Activated T-cell treated with anti-CD3 and anti-CD28 coated beads, Interleukin-2, amount 50 U/mL, for 24 hours (primary cell): ENCODE data around the gene HCK.

ENCODE experiments used
- DNase-seq: peaks from one replicate; pipeline ENCODE4 v3.0.0-alpha.2; 2020
- H3K27ac Mint-ChIP-seq: 2 replicates; pipeline ENCODE4 v1.8.0; 2020; ENCODE audit warnings: mild to moderate bottlenecking, mixed read lengths
- H3K27me3 Mint-ChIP-seq: 2 replicates; pipeline ENCODE4 v1.8.0; 2020; ENCODE audit warnings: mixed read lengths
- H3K36me3 Mint-ChIP-seq: 2 replicates; pipeline ENCODE4 v1.8.0; 2020; ENCODE audit warnings: low read depth, mixed read lengths
- H3K4me1 Mint-ChIP-seq: 2 replicates; pipeline ENCODE4 v1.8.0; 2020; ENCODE audit warnings: low read depth, mixed read lengths
- H3K4me3 Mint-ChIP-seq: 2 replicates; pipeline ENCODE4 v1.8.0; 2020; ENCODE audit warnings: mild to moderate bottlenecking, moderate library complexity, mixed read lengths
- H3K9me3 Mint-ChIP-seq: 2 replicates; pipeline ENCODE4 v1.8.0; 2020; ENCODE audit warnings: mixed read lengths

Gene HCK

DNA sequence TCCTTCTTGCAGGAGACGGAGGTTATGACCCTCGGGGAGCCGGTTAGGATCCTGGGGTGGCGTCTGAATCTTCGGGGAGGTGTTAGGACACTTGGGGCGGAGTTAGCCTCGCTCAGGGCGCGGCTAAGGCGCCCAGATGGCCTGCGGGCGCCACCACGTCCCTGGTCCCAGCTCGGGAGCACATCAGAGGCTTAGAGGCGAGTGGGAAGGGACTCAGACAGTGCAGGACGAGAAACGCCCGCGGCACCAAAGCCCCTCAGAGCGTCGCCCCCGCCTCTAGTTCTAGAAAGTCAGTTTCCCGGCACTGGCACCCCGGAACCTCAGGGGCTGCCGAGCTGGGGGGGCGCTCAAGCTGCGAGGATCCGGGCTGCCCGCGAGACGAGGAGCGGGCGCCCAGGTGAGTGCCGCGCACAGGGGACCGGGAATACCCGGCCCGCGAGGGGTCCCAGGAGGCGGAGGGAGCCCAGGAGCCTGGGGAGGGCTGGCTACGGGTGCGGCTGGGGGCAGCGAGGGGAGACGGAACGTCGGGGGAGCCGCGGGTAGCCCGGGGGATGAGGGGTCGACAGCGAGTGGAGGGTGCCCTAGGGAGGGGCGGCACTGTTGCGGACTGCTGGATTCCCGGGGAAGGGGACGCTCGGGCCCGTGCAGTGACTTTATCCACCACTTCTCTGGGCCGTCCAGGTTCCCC lies at the start of gene HCK:
TSS of gene HCK (plus strand) at position 153 of the 688 bp plus-strand sequence.
- Mint-ChIP-seq H3K9me3 (no peaks in the 10 kb centered on the region), H3K4me1 (peaks cover 15% of the 10 kb centered on the region)

GRCh38 chr20:32003325-32003724 lies 48.7 kb upstream of the HCK start:
- H3K4me1 Mint-ChIP-seq, result no peaks in the 10 kb centered on the region
- no peaks in the 10 kb centered on the region for H3K36me3 Mint-ChIP-seq
- no peaks in the 10 kb centered on the region for H3K9me3 Mint-ChIP-seq
- peaks cover 8% of the 10 kb centered on the region for H3K27me3 Mint-ChIP-seq
- no peak for DNase-seq
- H3K4me3 Mint-ChIP-seq, result no peak overlapping the region
- no peak overlapping the region for H3K27ac Mint-ChIP-seq

More for the DNA sequence above, at the start of gene HCK:
- Mint-ChIP-seq H3K36me3 (no peaks in the 10 kb centered on the region), H3K27ac (no peak within 1 kb of the TSS), H3K27me3 (peaks cover 83% of the 10 kb centered on the region), H3K4me3 (peak within 1 kb of the TSS; percentile 68)
- peak; percentile 40 for DNase-seq

DNA sequence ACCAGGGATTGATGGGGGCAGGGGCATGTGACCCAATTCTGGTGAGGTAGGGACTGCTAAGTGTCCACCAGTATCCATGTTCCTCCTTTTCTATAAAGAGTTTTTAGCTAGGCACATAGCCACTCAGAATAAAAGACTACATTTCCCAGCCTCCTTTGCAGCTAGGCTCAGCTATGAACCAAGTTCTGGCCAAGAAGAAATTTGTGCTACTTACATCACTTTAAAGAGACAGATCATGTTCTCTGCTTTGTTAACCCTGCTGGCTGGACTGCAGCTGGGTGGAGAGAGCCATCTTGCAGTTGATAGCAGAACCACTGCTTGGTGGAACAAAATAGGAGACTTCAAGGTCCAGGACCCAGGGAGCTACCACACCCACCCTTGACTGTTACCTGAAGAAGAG lies 47.1 kb upstream of the HCK start:
- Mint-ChIP-seq H3K27ac (no peak overlapping the region), H3K36me3 (no peaks in the 10 kb centered on the region), H3K9me3 (no peaks in the 10 kb centered on the region), H3K4me3 (no peak overlapping the region), H3K4me1 (no peaks in the 10 kb centered on the region), H3K27me3 (peaks cover 11% of the 10 kb centered on the region)
- DNase-seq, result no peak

- no peaks in the 10 kb centered on the region for H3K36me3 Mint-ChIP-seq
- no peaks in the 10 kb centered on the region for H3K4me1 Mint-ChIP-seq
- H3K4me3 Mint-ChIP-seq, result no peak overlapping the region
These were observed 46.0 kb upstream of the HCK start for GRCh38 chr20:32006053-32006452.

GRCh38 chr20:32006841-32007786 lies 44.9 kb upstream of the HCK start:
- peaks cover 18% of the 10 kb centered on the region for H3K27me3 Mint-ChIP-seq
- H3K36me3 Mint-ChIP-seq, result no peaks in the 10 kb centered on the region
- no peaks in the 10 kb centered on the region for H3K9me3 Mint-ChIP-seq
- no peak for DNase-seq
- no peak overlapping the region for H3K4me3 Mint-ChIP-seq
- no peak overlapping the region for H3K27ac Mint-ChIP-seq
- H3K4me1 Mint-ChIP-seq, result no peaks in the 10 kb centered on the region

More at GRCh38 chr20:32006053-32006452, 46.0 kb upstream of the HCK start:
- Mint-ChIP-seq H3K27ac (no peak overlapping the region), H3K27me3 (peaks cover 11% of the 10 kb centered on the region), H3K9me3 (no peaks in the 10 kb centered on the region)
- DNase-seq, result no peak

GRCh38 chr20:32007787-32008616 lies 44.0 kb upstream of the HCK start:
- Mint-ChIP-seq H3K27me3 (peaks cover 18% of the 10 kb centered on the region), H3K4me3 (no peak overlapping the region), H3K36me3 (no peaks in the 10 kb centered on the region), H3K9me3 (no peaks in the 10 kb centered on the region), H3K4me1 (no peaks in the 10 kb centered on the region), H3K27ac (no peak overlapping the region)
- DNase-seq, result no peak

GRCh38 chr20:32009564-32009963 lies 42.5 kb upstream of the HCK start:
- H3K27me3 Mint-ChIP-seq, result peaks cover 22% of the 10 kb centered on the region
- H3K9me3 Mint-ChIP-seq, result no peaks in the 10 kb centered on the region
- no peak overlapping the region for H3K4me3 Mint-ChIP-seq
- H3K4me1 Mint-ChIP-seq, result no peaks in the 10 kb centered on the region
- no peaks in the 10 kb centered on the region for H3K36me3 Mint-ChIP-seq
- no peak overlapping the region for H3K27ac Mint-ChIP-seq
- DNase-seq, result no peak

DNA sequence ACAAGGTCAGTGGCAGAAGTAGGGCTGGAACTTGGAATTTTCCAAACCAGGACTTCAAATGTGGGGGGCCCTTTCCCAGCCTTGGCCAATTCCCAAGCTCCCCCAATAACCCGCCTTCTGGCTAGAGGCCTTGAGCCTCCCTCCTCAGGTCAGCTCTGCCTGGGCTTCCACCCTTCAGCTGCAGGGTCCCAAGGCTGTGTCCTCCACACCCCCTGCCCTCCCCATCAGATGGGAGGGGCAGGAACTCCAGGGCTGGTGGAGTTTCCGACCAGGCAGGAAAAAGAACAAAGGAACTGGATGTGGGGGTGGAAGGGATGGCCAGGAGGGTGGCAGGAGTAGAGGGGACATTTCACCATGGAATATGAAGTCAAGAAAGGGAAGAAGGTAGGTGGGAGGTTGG lies 41.9 kb upstream of the HCK start, which contains the start of gene CCM2L:
TSS of gene CCM2L (plus strand) at position 338 of the 400 bp plus-strand sequence. CDS start at position 355, 17 bp downstream.
- Mint-ChIP-seq H3K4me3 (no peak within 1 kb of the TSS), H3K4me1 (no peaks in the 10 kb centered on the region), H3K9me3 (no peaks in the 10 kb centered on the region), H3K27ac (no peak within 1 kb of the TSS), H3K36me3 (no peaks in the 10 kb centered on the region), H3K27me3 (peaks cover 27% of the 10 kb centered on the region)
- no peak for DNase-seq

- no peak overlapping the region for H3K27ac Mint-ChIP-seq
- H3K4me1 Mint-ChIP-seq, result no peaks in the 10 kb centered on the region
- H3K4me3 Mint-ChIP-seq, result no peak overlapping the region
- no peaks in the 10 kb centered on the region for H3K9me3 Mint-ChIP-seq
- H3K27me3 Mint-ChIP-seq, result peaks cover 33% of the 10 kb centered on the region
- no peak for DNase-seq
- H3K36me3 Mint-ChIP-seq, result no peaks in the 10 kb centered on the region
These were observed 41.4 kb upstream of the HCK start for GRCh38 chr20:32010666-32011065.

DNA sequence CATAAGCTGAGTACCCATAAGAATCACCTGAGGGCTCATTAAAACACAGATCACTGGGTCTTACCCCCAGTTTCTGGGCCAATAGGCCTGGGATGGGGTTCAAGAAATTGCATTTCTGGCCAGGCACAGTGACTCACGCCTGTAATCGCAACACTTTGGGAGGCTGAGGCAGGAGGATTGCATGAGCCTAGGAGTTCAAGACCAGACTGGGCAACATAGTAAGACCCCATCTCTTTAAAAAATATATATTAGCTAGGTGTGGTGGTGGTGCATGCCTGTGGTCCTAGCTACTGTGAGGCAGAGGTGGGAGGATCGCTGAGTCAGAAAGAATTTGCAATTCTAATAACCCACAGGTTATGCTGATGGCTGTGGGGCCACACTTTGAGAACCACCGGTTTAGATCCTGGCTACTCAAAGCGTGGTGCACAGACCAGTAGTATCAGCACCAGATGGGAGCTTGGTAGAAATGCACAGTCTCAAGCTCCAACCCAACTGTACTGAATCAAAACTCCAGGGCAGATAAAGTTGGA lies 39.8 kb upstream of the HCK start:
- H3K9me3 Mint-ChIP-seq, result no peaks in the 10 kb centered on the region

GRCh38 chr20:32013326-32013725 lies 38.7 kb upstream of the HCK start:
- Mint-ChIP-seq H3K4me3 (no peak overlapping the region), H3K27ac (no peak overlapping the region), H3K9me3 (no peaks in the 10 kb centered on the region), H3K27me3 (peaks cover 45% of the 10 kb centered on the region), H3K4me1 (peaks cover 6% of the 10 kb centered on the region), H3K36me3 (no peaks in the 10 kb centered on the region)
- no peak for DNase-seq

More for the DNA sequence above, 39.8 kb upstream of the HCK start:
- H3K27ac Mint-ChIP-seq, result no peak overlapping the region
- no peak overlapping the region for H3K4me3 Mint-ChIP-seq
- DNase-seq, result no peak
- H3K27me3 Mint-ChIP-seq, result peaks cover 43% of the 10 kb centered on the region
- H3K36me3 Mint-ChIP-seq, result no peaks in the 10 kb centered on the region
- H3K4me1 Mint-ChIP-seq, result no peaks in the 10 kb centered on the region

DNA sequence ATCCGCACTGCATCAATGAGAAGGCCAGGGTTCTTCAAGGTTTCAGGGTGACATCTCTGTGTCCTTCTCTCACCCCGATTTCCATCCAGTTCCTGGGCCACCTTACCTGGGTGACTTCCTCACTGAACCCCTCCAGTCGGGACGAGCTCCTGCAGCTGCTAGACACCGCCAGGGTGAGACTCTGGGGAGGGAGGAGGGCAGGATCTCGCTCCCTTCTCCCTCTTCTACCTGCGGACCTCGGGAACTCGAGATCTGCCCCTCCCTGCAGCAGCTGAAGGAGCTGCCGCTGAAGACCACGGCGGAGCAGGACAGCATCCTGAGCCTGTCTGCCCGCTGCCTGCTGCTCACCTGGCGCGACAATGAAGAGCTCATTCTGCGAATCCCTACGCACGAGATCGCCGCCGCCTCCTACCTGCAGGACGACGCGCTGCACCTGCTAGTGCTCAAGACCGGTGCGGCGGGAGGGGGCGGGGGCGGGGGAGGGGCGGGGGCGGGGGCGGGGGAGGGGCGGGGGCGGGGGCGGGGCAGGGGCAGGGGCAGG lies 34.3 kb upstream of the HCK start:
- no peaks in the 10 kb centered on the region for H3K36me3 Mint-ChIP-seq
- H3K4me1 Mint-ChIP-seq, result peaks cover 19% of the 10 kb centered on the region
- H3K4me3 Mint-ChIP-seq, result peak overlapping the region; percentile 59
- peaks cover 73% of the 10 kb centered on the region for H3K27me3 Mint-ChIP-seq
- no peak overlapping the region for H3K27ac Mint-ChIP-seq
- DNase-seq, result no peak
- no peaks in the 10 kb centered on the region for H3K9me3 Mint-ChIP-seq

DNA sequence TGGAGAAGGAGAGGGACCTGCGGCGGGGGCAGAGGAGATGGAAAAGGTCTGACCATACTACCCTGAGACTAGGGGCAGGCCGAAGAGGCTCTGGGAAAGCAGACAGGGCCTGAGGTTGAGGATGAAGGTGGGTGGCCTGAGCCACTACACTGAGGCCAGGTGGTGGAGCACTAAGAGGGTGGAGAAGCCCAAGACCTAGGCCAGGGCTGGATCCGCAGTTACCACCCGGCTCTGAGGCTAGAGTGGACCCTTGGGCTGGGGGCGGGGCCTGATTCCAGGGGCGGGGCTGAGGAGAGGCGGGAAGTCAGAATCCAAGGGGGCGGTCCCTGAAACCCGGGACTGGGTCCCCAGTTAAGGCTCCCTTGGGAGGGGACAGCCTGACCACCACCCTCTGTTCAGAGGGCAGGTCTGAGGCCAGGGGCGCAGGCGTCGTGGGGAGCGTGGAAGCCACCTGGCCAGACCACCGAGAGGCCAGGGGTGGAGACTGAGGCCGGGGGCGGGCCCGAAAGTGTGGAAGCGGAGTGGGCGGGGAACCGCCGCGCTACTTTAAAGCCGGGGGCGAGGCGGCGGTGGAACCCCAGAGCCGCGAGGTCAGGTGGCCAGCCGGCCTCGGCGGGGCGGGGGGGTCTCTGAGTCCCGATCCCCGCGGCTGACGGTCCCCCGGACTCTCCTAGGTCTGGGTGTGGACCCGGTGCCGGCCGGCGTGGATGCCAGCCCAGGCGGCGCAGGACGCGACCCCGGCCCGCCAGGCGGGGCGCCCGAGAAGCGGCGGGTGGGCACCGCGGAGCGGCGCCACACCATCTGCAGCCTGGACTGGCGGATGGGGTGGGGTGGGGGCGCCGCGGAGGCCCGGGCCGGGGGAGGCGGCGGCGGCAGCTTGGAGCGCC lies 33.5 kb upstream of the HCK start:
- H3K4me3 Mint-ChIP-seq, result peak overlapping the region; percentile 72
- DNase-seq, result peak; percentile 69
- H3K36me3 Mint-ChIP-seq, result no peaks in the 10 kb centered on the region
- H3K9me3 Mint-ChIP-seq, result no peaks in the 10 kb centered on the region
- H3K4me1 Mint-ChIP-seq, result peaks cover 19% of the 10 kb centered on the region
- H3K27me3 Mint-ChIP-seq, result peaks cover 80% of the 10 kb centered on the region
- no peak overlapping the region for H3K27ac Mint-ChIP-seq
